ENCODE measurements around the gene CRB2. TPM values are rescaled to one million over a fixed set of nuclear protein-coding genes. Genes with fewer than 3 reads are reported as not detected.

The CRB2 gene
- total RNA-seq, 1 donor from 2014 or later = not detected

DNA sequence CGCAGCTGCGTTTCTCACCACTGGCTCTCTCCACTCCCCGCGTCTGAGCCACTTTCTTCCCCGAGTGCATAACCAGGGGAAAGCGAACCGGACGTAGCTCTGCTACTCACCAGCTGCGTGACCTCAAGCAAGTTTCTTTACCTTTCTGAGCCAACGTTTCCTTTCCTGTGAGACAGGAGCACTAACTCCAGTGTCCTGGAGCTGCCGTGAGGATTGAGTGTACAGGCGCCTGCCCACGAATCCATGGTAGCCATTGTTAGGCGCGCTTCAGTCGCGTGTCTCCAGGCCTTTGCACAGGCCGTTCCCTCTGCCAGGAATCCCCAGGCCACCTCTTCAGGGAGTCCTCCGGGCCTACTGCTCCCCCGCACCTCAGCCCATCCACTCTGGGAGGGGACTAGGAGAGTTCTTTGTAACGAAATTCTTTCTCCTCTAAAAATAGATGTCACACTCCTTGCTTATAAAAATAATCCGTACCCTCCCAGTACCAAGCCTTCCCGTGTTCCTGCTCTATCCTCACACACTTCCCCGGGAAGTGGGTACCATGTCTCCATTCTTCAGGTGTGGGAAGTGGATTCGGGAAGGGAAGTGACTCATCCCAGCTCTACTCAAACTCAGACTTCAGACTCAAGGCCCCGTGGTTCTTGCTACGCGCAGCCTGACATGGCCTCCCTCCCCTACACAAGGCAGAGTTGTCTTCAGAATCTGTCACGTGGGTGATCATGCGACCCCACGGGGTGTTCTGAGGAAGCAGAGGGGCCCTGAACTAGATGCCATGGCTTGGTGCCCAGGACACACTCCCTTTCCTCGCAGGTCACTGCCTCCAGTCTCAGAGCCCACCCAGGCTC, 16.1 kb upstream of the CRB2 start:
- Histone ChIP-seq H3K4me1 (peaks cover 38% of the 10 kb centered on the region), H3K9me3 (no peaks in the 10 kb centered on the region), H3K4me3 (peak overlapping the region in 1 of 2 donors; percentile 26), H3K27me3 (no peaks in the 10 kb centered on the region), H3K36me3 (no peaks in the 10 kb centered on the region), H3K27ac (no peak overlapping the region)
- intact Hi-C loops (cut with DNase I) = no loop called here
- no peak for DNase-seq (ENCODE audit: extremely low spot score in 2 of 2)
- TF ChIP-seq POLR2AphosphoS5 (IDR thresholded peaks at IDR 0.05; ENCODE audit: insufficient read depth in 1 of 2, low read depth in 1 of 2) = no peak
- TF ChIP-seq, protein P1, sequence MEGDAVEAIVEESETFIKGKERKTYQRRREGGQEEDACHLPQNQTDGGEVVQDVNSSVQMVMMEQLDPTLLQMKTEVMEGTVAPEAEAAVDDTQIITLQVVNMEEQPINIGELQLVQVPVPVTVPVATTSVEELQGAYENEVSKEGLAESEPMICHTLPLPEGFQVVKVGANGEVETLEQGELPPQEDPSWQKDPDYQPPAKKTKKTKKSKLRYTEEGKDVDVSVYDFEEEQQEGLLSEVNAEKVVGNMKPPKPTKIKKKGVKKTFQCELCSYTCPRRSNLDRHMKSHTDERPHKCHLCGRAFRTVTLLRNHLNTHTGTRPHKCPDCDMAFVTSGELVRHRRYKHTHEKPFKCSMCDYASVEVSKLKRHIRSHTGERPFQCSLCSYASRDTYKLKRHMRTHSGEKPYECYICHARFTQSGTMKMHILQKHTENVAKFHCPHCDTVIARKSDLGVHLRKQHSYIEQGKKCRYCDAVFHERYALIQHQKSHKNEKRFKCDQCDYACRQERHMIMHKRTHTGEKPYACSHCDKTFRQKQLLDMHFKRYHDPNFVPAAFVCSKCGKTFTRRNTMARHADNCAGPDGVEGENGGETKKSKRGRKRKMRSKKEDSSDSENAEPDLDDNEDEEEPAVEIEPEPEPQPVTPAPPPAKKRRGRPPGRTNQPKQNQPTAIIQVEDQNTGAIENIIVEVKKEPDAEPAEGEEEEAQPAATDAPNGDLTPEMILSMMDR (IDR thresholded peaks at IDR 0.05) = no peak
- TF ChIP-seq POLR2A (IDR thresholded peaks at IDR 0.05) = no peak

DNA sequence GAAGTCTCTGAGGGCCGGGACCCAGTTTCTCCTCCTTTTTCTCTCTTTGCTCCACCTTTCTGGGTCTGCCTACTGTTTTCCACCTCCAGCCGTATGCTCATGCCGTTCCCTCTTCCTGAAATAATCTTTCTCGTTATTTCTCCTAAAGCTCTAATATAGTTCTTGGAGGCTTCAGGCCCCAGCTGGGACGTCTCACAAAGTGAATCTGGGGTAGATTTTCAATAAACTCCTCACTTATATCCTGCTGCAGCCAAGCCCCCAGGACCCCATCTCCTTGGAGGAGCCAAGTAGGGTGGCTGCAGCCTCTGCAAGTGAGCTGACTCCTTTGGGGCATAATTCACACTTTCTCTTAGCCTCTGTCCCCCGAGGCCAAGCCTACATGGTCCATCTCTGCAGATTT, 14.2 kb upstream of the CRB2 start:
- DNase-seq (ENCODE audit: extremely low spot score in 2 of 2) = no peak
- H3K4me1 ChIP-seq = peaks cover 29% of the 10 kb centered on the region
- H3K36me3 ChIP-seq = no peaks in the 10 kb centered on the region
- no peaks in the 10 kb centered on the region for H3K9me3 ChIP-seq
- H3K4me3 ChIP-seq = no peak overlapping the region
- intact Hi-C loops (cut with DNase I) = no loop called here
- no peaks in the 10 kb centered on the region for H3K27me3 ChIP-seq
- TF ChIP-seq, protein P1 (IDR thresholded peaks at IDR 0.05) = no peak
- TF ChIP-seq POLR2AphosphoS5 (IDR thresholded peaks at IDR 0.05; ENCODE audit: insufficient read depth in 1 of 2, low read depth in 1 of 2) (no peak), POLR2A (IDR thresholded peaks at IDR 0.05) (no peak)
- H3K27ac ChIP-seq = no peak overlapping the region

DNA sequence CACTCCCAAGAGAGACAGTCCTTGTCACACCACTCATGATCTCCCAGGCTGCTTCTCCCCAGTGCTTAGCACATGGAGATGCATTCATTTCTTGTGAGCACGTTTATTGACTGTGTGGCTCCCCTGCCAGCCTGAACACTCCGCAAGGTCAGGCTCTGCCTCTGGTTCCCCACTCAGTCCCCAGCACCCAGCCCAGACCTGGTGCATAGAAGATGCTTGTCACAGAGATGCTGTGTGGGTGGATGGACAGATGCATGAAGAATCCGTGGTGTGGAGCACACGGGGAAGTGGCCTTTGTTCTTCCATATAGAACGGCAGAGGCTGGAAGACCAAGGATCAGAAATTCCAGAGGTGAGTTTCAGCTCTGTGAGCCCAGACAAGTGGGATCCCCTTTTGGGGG, 13.8 kb upstream of the CRB2 start:
- DNase-seq (ENCODE audit: extremely low spot score in 2 of 2) = no peak
- no peak overlapping the region for H3K27ac ChIP-seq
- peaks cover 29% of the 10 kb centered on the region for H3K4me1 ChIP-seq
- H3K4me3 ChIP-seq = no peak overlapping the region
- TF ChIP-seq POLR2A (IDR thresholded peaks at IDR 0.05) (no peak), POLR2AphosphoS5 (IDR thresholded peaks at IDR 0.05; ENCODE audit: insufficient read depth in 1 of 2, low read depth in 1 of 2) (no peak)
- TF ChIP-seq, protein P1 (IDR thresholded peaks at IDR 0.05) = no peak
- no peaks in the 10 kb centered on the region for H3K9me3 ChIP-seq
- no peaks in the 10 kb centered on the region for H3K27me3 ChIP-seq
- intact Hi-C loops (cut with DNase I) = no loop called here
- no peaks in the 10 kb centered on the region for H3K36me3 ChIP-seq

DNA sequence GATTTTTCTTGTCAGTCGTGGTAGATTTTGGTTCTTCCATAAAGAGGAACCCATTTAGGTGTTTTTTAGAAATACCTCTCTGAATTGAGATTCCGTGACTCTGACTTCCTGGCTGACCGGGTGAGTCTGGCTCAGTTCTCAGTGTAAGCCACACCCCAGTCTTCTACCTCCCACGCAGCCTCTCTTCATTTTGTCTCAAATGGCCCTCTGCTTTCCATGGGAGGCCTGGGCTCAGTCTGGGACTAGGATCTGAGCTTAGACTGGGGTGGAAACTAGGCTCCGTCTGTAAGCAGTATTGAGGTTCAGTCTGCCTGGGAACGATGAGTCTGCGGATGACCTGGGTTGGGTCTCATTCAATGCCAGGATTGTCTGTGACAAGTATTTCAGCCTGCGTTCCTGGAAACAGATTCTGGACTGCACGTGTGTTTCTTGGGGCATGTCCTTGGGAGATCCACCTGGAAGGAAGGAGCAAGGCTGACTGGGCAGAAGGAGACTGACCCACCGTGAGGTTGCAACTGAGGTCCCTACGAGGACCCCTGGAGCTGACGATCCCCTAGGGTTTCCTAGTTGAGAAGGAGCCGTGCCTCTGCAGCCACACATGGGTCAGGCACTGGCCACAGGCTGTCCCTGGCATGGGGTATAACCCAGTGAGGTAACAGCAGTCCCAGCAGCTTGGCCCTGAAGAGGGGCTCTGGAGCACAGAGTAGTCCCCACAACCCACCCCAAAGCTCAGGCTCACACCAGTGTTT, 12.4 kb upstream of the CRB2 start:
- intact Hi-C loops (cut with DNase I) = no loop called here
- H3K27ac ChIP-seq = no peak overlapping the region
- TF ChIP-seq, protein P1 (IDR thresholded peaks at IDR 0.05) = no peak
- TF ChIP-seq POLR2A (IDR thresholded peaks at IDR 0.05) (no peak), POLR2AphosphoS5 (IDR thresholded peaks at IDR 0.05; ENCODE audit: insufficient read depth in 1 of 2, low read depth in 1 of 2) (no peak)
- no peaks in the 10 kb centered on the region for H3K9me3 ChIP-seq
- H3K36me3 ChIP-seq = no peaks in the 10 kb centered on the region
- H3K4me3 ChIP-seq = no peak overlapping the region
- no peak for DNase-seq (ENCODE audit: extremely low spot score in 2 of 2)
- no peaks in the 10 kb centered on the region for H3K27me3 ChIP-seq
- H3K4me1 ChIP-seq = peaks cover 35% of the 10 kb centered on the region
